CD4-positive, alpha-beta T cell (primary cell): ENCODE results near the gene KIF26B. TPM values are rescaled to one million over a fixed set of nuclear protein-coding genes. Genes with fewer than 3 reads are reported as not detected.

Experiments
- ATAC-seq: fragments of 200-7000 bp; cut with Tn5 transposase; one replicate; pipeline ENCODE4 v1.10.0; 2022; ENCODE audit warnings: mild to moderate bottlenecking; ENCODE audit not compliant: poor library complexity
- CTCF ChIA-PET: fragments of 350-600 bp; sonication (Branson Sonifier 250); formaldehyde crosslinking; loops from one replicate; lab custom pipeline; 2021; ENCODE audit warnings: antibody characterized with exemption, inconsistent platforms; lab: Charles Lee
- POLR2A ChIA-PET: fragments of 350-600 bp; sonication (Branson Sonifier 250); formaldehyde crosslinking; loops from one replicate; lab custom pipeline; 2021; ENCODE audit warnings: antibody characterized with exemption, inconsistent platforms; lab: Charles Lee
- DNase-seq, 14 experiments: peaks; one replicate each; pipeline ENCODE4 v3.0.0-alpha.2; 2013 to 2020; ENCODE audit warnings: mixed read lengths in 2 of 14
- H3K27ac ChIP-seq, 2 donors: one replicate each; pipeline versions ENCODE4 v1.5.1 to v1.7.0; 2013; ENCODE audit warnings: low read length in 2 of 2, low read depth in 1 of 2, mild to moderate bottlenecking in 1 of 2
- H3K27me3 ChIP-seq, 2 experiments: 1 replicate in 1 of 2; 2 replicates in 1 of 2; pipeline versions ENCODE4 v1.6.1 to v1.7.0; 2013; ENCODE audit warnings: low read length in 2 of 2, control low read depth in 1 of 2, mild to moderate bottlenecking in 1 of 2, moderate library complexity in 1 of 2; ENCODE audit not compliant: insufficient read depth in 2 of 2, control insufficient read depth in 1 of 2
- H3K36me3 ChIP-seq: one replicate; pipeline ENCODE4 v1.6.1; 2013; ENCODE audit warnings: low read length, control low read depth; ENCODE audit not compliant: insufficient read depth
- H3K4me1 ChIP-seq: one replicate; pipeline ENCODE4 v1.6.1; 2013; ENCODE audit warnings: low read length, control low read depth; ENCODE audit not compliant: insufficient read depth
- H3K4me3 ChIP-seq: one replicate; pipeline ENCODE4 v1.5.1; 2013; ENCODE audit warnings: mild to moderate bottlenecking, low read length, moderate library complexity
- H3K9me3 ChIP-seq, 2 experiments: 1 replicate in 1 of 2; 2 replicates in 1 of 2; pipeline versions ENCODE4 v1.6.1 to v1.7.0; 2013; ENCODE audit warnings: low read length in 2 of 2, mild to moderate bottlenecking in 2 of 2, control low read depth in 1 of 2, moderate library complexity in 1 of 2; ENCODE audit not compliant: control insufficient read depth in 1 of 2, insufficient read depth in 1 of 2
- H3K27ac Mint-ChIP-seq: one replicate; pipeline ENCODE4 v1.8.0; 2020; ENCODE audit warnings: mixed read lengths
- H3K27me3 Mint-ChIP-seq: one replicate; pipeline ENCODE4 v1.8.0; 2021; ENCODE audit warnings: mixed read lengths
- H3K36me3 Mint-ChIP-seq: one replicate; pipeline ENCODE4 v1.8.0; 2021; ENCODE audit warnings: low read depth, mixed read lengths
- H3K4me1 Mint-ChIP-seq: one replicate; pipeline ENCODE4 v1.8.0; 2021; ENCODE audit warnings: low read depth, mixed read lengths
- H3K4me3 Mint-ChIP-seq: one replicate; pipeline ENCODE4 v1.8.0; 2020; ENCODE audit warnings: mild to moderate bottlenecking, mixed read lengths
- H3K9me3 Mint-ChIP-seq: one replicate; pipeline ENCODE4 v1.8.0; 2020; ENCODE audit warnings: mixed read lengths
- intact Hi-C, 2 experiments: fragments of 100-400 bp; cut with DNase I in 1 of 2; cut with micrococcal nuclease in 1 of 2; formaldehyde crosslinking; loops; one replicate each; pipeline versions ENCODE4 v1.15.1 to v1.9.0; 2023 to 2025; cut with DNase I, micrococcal nuclease
- total RNA-seq, 174 experiments: library from RNA in 2 of 174; stranded (reverse) in 2 of 174; gene quantifications; one replicate each; pipeline ENCODE4 v1.2.3 and lab custom pipeline; 2021 to 2026
- TF ChIP-seq, protein P1 (sequence below): fragments of 200-600 bp; IDR thresholded peaks from one replicate; pipeline ENCODE4 v1.8.0; 2022; ENCODE audit warnings: antibody characterized with exemption, mild to moderate bottlenecking

KIF26B gene
- total RNA-seq, 2 experiments from 2014 or later: 0.03 TPM; not detected in 1

DNA sequence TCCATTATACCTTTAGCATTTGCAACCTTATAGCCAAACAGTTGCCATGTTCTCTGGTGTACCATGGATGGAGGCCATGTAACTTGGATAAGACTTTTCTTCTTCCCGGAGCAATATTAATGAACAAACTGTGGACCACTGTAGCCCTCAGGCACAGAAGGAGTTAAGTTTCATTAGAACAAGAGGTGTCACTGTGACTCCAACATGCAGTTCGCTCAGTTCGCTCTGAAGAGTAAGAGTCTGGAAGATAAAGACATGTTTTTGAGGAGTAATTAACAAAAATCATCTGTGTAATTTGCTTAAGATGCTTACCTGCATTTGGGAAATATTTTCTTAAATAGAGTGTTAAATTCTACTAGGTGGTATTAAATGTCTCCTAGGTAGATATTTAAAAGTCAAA, 4.1 kb downstream of the KIF26B start:
- Histone ChIP-seq H3K27me3 (peaks cover 30 to 40% of the 10 kb centered on the region in 2 experiments), H3K4me1 (peaks cover 28% of the 10 kb centered on the region), H3K27ac (no peak overlapping the region), H3K4me3 (no peak overlapping the region), H3K36me3 (no peaks in the 10 kb centered on the region), H3K9me3 (peaks cover 0 to 11% of the 10 kb centered on the region in 2 experiments)
- Mint-ChIP-seq H3K36me3 (no peaks in the 10 kb centered on the region), H3K4me1 (peaks cover 19% of the 10 kb centered on the region), H3K9me3 (no peaks in the 10 kb centered on the region), H3K4me3 (no peak overlapping the region), H3K27ac (no peak overlapping the region), H3K27me3 (peaks cover 71% of the 10 kb centered on the region)
- POLR2A ChIA-PET: no interaction called here
- ATAC-seq (no peak), DNase-seq (no peak)
- TF ChIP-seq, protein P1, sequence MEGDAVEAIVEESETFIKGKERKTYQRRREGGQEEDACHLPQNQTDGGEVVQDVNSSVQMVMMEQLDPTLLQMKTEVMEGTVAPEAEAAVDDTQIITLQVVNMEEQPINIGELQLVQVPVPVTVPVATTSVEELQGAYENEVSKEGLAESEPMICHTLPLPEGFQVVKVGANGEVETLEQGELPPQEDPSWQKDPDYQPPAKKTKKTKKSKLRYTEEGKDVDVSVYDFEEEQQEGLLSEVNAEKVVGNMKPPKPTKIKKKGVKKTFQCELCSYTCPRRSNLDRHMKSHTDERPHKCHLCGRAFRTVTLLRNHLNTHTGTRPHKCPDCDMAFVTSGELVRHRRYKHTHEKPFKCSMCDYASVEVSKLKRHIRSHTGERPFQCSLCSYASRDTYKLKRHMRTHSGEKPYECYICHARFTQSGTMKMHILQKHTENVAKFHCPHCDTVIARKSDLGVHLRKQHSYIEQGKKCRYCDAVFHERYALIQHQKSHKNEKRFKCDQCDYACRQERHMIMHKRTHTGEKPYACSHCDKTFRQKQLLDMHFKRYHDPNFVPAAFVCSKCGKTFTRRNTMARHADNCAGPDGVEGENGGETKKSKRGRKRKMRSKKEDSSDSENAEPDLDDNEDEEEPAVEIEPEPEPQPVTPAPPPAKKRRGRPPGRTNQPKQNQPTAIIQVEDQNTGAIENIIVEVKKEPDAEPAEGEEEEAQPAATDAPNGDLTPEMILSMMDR: no peak
- CTCF ChIA-PET: no interaction called here
- intact Hi-C loops: loop anchor here (5.0 to 10.0 kb wide), 4 partner anchors 956 to 1593 kb away; no protein-coding TSS in a partner anchor

DNA sequence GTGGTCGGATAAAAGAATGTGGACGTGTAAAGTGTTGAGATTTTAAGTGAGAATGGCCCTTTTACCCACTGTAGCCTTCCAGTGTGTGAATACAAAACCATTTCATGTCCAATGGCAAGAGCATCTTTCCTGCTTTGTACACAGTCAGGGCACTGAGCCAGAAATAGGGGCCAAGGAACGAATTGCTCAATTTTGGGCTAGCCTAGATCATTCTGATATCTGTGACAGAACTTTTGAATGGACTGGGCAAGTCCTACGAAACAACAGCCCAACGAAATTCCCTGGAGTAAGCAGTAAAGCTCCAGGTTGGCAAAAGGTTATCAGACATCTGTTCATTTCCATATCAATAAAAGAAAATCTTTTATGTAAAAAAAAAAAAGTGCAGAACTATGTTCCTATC, 5.5 kb downstream of the KIF26B start:
- POLR2A ChIA-PET: no interaction called here
- H3K4me1 ChIP-seq: peaks cover 16% of the 10 kb centered on the region
- H3K4me3 ChIP-seq: no peak overlapping the region
- Mint-ChIP-seq H3K4me3 (no peak overlapping the region), H3K27me3 (peaks cover 75% of the 10 kb centered on the region), H3K4me1 (peaks cover 14% of the 10 kb centered on the region), H3K9me3 (no peaks in the 10 kb centered on the region), H3K36me3 (no peaks in the 10 kb centered on the region), H3K27ac (no peak overlapping the region)
- no peak overlapping the region for H3K27ac ChIP-seq
- TF ChIP-seq, protein P1: no peak
- H3K36me3 ChIP-seq: no peaks in the 10 kb centered on the region
- intact Hi-C loops: no loop called here
- ATAC-seq (no peak), DNase-seq (no peak)
- CTCF ChIA-PET: no interaction called here
- peaks cover 0 to 6% of the 10 kb centered on the region in 2 experiments for H3K9me3 ChIP-seq
- peaks cover 28 to 37% of the 10 kb centered on the region in 2 experiments for H3K27me3 ChIP-seq

DNA sequence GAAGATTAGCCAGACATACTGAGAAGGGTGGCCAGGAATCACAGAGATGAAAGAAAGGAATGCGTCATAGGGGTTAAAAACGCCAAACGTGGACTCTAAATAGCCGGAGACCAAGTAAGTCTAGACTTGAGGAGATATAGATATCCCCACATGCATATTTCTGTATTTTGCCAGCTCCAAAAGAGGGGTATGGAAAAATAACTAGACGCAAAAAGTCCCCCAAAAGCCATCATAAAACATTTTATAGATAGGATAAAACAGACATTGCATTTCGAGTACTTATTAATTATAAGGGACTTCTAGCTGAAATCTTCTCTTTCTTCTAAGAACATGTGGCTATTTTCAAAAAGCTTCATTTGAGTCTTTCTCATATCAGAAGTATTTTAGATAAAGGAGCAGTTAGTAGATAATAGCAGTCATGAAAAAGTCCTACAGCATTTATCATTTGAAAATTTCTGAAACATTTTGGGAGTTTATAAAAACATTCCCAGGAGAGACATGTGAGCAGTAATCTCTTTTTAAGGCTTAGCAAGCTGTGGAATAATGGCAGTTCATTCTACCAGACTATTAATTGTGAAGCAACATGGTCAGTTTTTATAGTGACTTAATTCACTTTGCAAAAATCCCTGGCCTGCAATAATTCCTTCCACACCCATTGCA, 6.1 kb downstream of the KIF26B start:
- no peak overlapping the region for H3K4me3 Mint-ChIP-seq
- H3K27me3 ChIP-seq: peaks cover 25 to 37% of the 10 kb centered on the region in 2 experiments
- peaks cover 8% of the 10 kb centered on the region for H3K4me1 Mint-ChIP-seq
- DNase-seq: no peak
- no peak overlapping the region for H3K27ac Mint-ChIP-seq
- no peak overlapping the region for H3K4me3 ChIP-seq
- no peak for ATAC-seq
- POLR2A ChIA-PET: no interaction called here
- CTCF ChIA-PET: no interaction called here
- no peaks in the 10 kb centered on the region for H3K36me3 Mint-ChIP-seq
- H3K9me3 ChIP-seq: peaks cover 0 to 5% of the 10 kb centered on the region in 2 experiments
- TF ChIP-seq, protein P1: no peak
- H3K9me3 Mint-ChIP-seq: no peaks in the 10 kb centered on the region
- intact Hi-C loops: no loop called here
- H3K4me1 ChIP-seq: peaks cover 10% of the 10 kb centered on the region
- H3K27ac ChIP-seq: no peak overlapping the region
- H3K27me3 Mint-ChIP-seq: peaks cover 75% of the 10 kb centered on the region
- H3K36me3 ChIP-seq: no peaks in the 10 kb centered on the region
